GDM1 (cell line): ENCODE results near the gene POU6F2.
"Not testable (repeated sequence)": the region's sequence is repeated elsewhere in the genome, so short reads cannot be mapped to it uniquely, and the experiment has no call there.

Source experiments
- DNase-seq: peaks from one replicate; lab custom pipeline; 2025; lab: John Stamatoyannopoulos, UW

Gene POU6F2

GRCh38 chr7:39355664-39356063, 378.0 kb downstream of the POU6F2 start:
- DNase-seq = no peak

DNA sequence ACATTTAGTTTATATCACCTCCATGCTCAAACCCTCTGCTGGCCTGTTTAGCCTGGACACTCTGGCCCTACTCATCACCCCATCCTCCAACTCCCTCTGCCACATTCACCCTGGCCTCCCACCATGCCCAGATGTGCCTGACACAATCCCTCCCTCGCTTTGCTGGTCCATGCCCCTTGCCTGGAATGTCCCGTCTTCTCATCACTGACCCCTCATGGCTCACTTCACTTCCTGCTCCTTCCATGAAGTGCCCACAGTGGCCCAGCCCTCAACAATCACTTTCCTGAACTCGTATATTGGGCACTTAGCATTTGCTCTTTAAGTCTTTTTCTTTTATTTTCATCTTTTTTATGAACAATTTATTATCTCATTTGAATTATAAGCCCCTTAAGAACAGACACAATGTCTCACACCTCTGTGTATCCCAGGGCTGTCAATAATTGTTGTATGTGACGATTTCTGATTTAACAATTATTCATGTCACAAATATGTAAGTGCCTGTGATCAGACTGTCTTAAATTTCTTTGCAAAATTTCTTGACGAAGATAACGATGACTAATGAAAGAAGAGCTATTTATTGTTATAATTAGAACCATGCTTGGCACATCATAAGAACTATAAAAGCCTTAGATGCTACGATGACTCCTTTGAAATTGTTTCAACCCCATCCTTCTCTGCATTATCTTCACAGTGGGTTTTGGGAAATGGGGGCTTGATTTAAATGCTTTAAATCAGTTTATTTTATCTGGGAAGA, 378.6 kb downstream of the POU6F2 start:
- DNase-seq = no peak

- DNase-seq = no peak
Measured at GRCh38 chr7:39357648-39358047, 379.9 kb downstream of the POU6F2 start.

DNA sequence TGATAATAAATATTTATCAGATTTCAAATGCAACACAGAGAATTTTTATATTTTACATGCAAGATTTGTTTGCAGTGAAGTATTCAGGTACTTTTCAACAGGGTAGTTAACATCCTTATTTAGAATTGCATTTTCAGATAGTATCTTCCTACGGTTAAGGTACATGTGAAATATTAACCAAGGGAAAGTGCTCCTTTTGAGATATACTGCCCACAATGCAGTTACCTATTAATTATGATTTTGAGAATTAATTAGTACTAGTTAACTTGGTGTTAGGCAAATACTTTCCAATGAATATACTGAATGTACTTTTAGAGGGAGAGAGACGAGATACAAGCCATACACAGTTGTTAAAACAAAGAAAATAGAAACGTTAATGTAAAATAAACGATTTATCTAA, 382.3 kb downstream of the POU6F2 start:
- DNase-seq = no peak

DNA sequence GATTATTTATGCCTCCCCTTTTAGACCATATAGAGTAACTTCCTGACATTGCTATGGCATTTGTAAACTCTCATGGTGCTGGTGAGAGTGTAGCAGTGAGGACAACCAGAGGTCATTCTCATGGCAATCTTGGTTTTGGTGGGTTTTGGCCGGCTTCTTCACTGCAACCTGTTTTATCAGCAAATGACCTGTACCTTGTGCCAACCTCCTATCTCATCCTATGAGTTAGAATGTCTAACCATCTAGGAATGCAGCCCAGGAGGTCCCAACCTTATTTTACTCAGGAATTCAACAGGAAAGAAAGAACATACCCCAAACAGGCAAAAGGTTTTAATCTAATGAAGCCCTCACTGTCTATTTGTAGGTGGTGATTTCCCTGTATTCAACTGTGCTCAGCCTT, 383.1 kb downstream of the POU6F2 start:
- no peak for DNase-seq

GRCh38 chr7:39365751-39366295, 388.1 kb downstream of the POU6F2 start:
- DNase-seq = no peak

GRCh38 chr7:39367451-39367850, 389.7 kb downstream of the POU6F2 start:
- no peak for DNase-seq

GRCh38 chr7:39367943-39368342, 390.2 kb downstream of the POU6F2 start:
- DNase-seq = no peak

GRCh38 chr7:39372383-39372782, 394.7 kb downstream of the POU6F2 start:
- DNase-seq = no peak

- DNase-seq = no peak
Measured at GRCh38 chr7:39374436-39375040, 396.8 kb downstream of the POU6F2 start.

DNA sequence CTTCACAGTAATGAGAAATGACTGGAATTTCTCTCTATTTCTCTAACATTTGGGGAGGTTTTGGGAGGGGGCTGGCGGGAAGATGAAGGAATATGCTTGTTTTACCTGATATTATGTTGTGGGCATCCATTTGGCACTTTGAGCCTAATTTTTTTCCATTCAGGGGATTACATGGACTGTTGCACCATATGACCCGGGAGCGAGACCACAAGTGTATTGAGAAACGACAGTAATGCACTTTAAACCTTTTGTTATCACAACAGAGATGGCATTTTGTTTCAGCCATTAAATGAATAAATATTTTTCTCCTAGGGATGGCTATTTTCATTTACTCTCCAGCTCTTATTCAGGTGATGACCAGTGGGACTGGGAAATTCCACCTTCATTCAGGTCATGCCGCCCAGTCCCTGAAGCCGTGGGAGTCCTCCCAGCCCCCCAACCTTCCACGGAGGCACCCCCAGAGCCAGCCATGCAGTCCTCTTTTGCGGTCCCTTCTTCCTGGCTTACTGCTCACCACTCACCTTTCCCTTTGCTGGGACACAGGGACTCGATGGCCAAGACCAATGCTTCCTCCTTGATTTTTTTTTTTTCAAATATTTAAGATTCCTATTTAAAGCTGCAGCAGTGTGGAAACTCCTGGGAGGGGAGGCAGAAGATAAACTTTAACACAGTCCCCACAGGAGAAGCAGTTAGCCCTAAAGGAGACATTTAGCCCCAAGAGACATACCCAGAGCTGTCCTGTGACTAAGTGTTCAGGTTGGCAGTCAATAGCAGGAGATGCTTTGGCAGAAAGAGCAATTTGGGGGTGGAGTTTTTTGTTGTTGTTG, 397.6 kb downstream of the POU6F2 start:
- no peak for DNase-seq

DNA sequence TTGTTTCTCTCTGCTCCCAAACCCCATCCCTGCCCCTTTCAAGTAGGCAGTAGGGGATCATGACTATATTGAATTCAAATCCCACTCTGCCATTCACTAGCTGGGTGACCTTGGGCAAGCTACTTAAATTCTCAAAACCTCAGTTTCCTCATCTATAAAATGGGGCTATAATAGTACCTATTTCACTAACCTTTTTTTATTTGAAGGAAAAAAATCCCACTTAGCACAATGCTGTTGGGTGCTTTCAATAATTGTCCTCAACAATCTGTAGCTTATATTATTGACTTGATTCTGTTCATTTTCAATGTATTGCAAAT, 398.1 kb downstream of the POU6F2 start:
- DNase-seq = no peak

- DNase-seq = not testable (repeated sequence)
Measured at GRCh38 chr7:39376881-39377280, 399.2 kb downstream of the POU6F2 start.

- no peak for DNase-seq
Measured at GRCh38 chr7:39379416-39379815, 401.7 kb downstream of the POU6F2 start.

GRCh38 chr7:39383136-39383535, 405.4 kb downstream of the POU6F2 start:
- no peak for DNase-seq

- no peak for DNase-seq
Measured at GRCh38 chr7:39384386-39384785, 406.7 kb downstream of the POU6F2 start.

DNA sequence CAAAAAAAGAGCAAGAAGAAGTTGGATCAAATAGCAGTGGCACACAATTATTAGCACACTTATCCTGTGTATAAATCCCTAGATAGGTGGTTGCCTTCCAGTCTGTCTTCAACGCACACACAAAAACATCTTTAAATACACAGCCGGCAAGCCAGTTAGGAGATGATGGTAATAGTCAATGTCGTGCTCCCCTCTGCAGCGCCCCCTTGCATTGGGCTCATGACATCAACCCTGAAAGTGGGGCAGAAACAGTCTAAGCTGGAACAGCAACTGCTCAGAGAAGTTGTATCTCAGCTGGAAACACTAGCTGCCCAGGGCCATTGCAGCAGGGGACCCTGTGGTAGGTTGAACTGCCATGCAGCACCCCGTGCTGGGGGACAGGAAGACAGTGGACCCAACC, 409.0 kb downstream of the POU6F2 start:
- DNase-seq = no peak

- no peak for DNase-seq
Measured at GRCh38 chr7:39392151-39392550, 414.4 kb downstream of the POU6F2 start.

DNA sequence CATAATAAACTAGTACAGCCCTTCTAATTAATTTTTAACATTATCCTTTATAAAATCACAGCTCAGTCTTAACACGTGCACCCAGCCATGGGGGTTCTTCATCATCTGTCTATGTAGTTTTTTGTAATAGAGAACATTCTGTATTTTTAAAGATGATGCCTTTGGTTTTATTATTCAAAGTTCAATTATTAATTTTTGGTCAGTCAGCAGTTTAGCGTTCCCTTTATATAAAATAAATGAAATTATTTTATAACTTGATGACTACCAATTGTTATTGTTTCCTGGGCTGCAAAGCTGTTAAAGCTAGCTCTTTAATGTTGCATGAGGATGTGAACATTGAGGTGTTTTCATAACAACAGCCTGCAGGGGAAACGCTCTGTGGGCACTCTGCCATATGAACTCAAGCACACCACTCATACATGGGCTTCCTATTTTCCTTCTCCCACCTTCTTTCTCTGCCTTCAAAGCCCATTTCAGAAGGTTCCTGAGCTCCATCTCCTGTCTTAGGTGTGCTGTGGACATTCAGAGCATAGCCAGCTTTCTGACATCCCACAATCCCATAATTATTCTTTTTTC, 416.5 kb downstream of the POU6F2 start:
- DNase-seq = no peak

GRCh38 chr7:39399458-39399857, 421.7 kb downstream of the POU6F2 start:
- no peak for DNase-seq

DNA sequence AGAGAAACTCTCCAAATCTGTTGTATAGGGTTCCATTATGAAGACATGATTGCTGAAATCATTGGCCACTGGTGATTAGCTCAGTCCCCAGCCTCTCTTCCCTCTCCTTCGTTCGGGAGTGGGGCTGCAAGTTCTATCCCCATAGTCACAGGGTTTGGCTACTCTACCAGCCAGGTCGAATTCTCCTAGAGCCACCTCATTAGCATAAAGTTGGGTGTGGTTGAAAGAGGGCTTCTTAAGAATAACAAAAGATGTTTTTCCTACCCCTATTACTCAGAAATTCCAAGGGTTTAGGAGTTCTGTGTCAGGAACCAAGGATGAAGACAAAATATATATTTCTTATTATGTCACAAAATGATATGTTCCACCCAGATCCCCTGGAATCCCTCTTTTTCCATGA, 422.3 kb downstream of the POU6F2 start:
- DNase-seq = no peak

- DNase-seq = no peak
Measured at GRCh38 chr7:39400836-39401235, 423.1 kb downstream of the POU6F2 start.

GRCh38 chr7:39402034-39402433, 424.3 kb downstream of the POU6F2 start:
- no peak for DNase-seq
